NCI-H2196 (cell line): ENCODE results near the gene ABCB1.

Experiments
- DNase-seq: peaks from one replicate; lab custom pipeline; 2025; ENCODE audit not compliant: unreplicated experiment; lab: John Stamatoyannopoulos, UW

Gene ABCB1

GRCh38 chr7:87600130-87601124 is at the start of gene ABCB1:
Gene ABCB1, minus strand, starts transcription at chr7:87600884. Its CDS starts 700 bp downstream, at chr7:87600184.
- DNase-seq: no peak

GRCh38 chr7:87648316-87648715 is 47.6 kb upstream of the ABCB1 start:
- no peak for DNase-seq

- DNase-seq: no peak
Observed at GRCh38 chr7:87645446-87645845, 44.8 kb upstream of the ABCB1 start.

- DNase-seq: no peak
Observed at GRCh38 chr7:87635921-87636320, 35.2 kb upstream of the ABCB1 start.

- DNase-seq: no peak
Observed at GRCh38 chr7:87628780-87629569, 28.3 kb upstream of the ABCB1 start.

- no peak for DNase-seq
Observed at GRCh38 chr7:87627634-87627994, 26.9 kb upstream of the ABCB1 start.

GRCh38 chr7:87625101-87625500 is 24.4 kb upstream of the ABCB1 start:
- DNase-seq: no peak

- no peak for DNase-seq
Observed at GRCh38 chr7:87624628-87625027, 23.9 kb upstream of the ABCB1 start.

GRCh38 chr7:87615197-87615596 is 14.5 kb upstream of the ABCB1 start:
- no peak for DNase-seq

GRCh38 chr7:87609916-87610315 is 9.2 kb upstream of the ABCB1 start:
- DNase-seq: no peak

GRCh38 chr7:87608431-87608830 is 7.7 kb upstream of the ABCB1 start:
- DNase-seq: no peak

GRCh38 chr7:87604264-87604663 is 3.6 kb upstream of the ABCB1 start:
- no peak for DNase-seq

GRCh38 chr7:87599336-87599735 is 1.3 kb downstream of the ABCB1 start:
- no peak for DNase-seq

GRCh38 chr7:87598234-87599009 is 2.3 kb downstream of the ABCB1 start:
- no peak for DNase-seq

- no peak for DNase-seq
Observed at GRCh38 chr7:87596696-87597095, 4.0 kb downstream of the ABCB1 start.

GRCh38 chr7:87596136-87596535 is 4.5 kb downstream of the ABCB1 start:
- no peak for DNase-seq

GRCh38 chr7:87592300-87592699 is 8.4 kb downstream of the ABCB1 start:
- DNase-seq: no peak

- DNase-seq: no peak
Observed at GRCh38 chr7:87591211-87591610, 9.5 kb downstream of the ABCB1 start.

GRCh38 chr7:87590578-87590977 is 10.1 kb downstream of the ABCB1 start:
- DNase-seq: no peak

GRCh38 chr7:87589631-87590030 is 11.1 kb downstream of the ABCB1 start:
- DNase-seq: no peak

GRCh38 chr7:87581723-87582122 is 19.0 kb downstream of the ABCB1 start:
- DNase-seq: no peak
